Fibroblast of lung (primary cell): ENCODE data around the gene LYPD6B.

Experiments
- CTCF ChIP-seq, 2 donors: IDR thresholded peaks in 1 of 2; conservative IDR thresholded peaks in 1 of 2; 1 replicate in 1 of 2; 2 replicates in 1 of 2; pipeline ENCODE4 v1.5.1; 2011 to 2012; ENCODE audit warnings: low read length in 2 of 2, control low read depth in 1 of 2, inconsistent platforms in 1 of 2, low read depth in 1 of 2, mild to moderate bottlenecking in 1 of 2
- EZH2 ChIP-seq: IDR thresholded peaks from 2 replicates; pipeline ENCODE4 v1.5.1; 2012; ENCODE audit warnings: low read length, control low read depth, mild to moderate bottlenecking; ENCODE audit errors: missing control alignments

DNA sequence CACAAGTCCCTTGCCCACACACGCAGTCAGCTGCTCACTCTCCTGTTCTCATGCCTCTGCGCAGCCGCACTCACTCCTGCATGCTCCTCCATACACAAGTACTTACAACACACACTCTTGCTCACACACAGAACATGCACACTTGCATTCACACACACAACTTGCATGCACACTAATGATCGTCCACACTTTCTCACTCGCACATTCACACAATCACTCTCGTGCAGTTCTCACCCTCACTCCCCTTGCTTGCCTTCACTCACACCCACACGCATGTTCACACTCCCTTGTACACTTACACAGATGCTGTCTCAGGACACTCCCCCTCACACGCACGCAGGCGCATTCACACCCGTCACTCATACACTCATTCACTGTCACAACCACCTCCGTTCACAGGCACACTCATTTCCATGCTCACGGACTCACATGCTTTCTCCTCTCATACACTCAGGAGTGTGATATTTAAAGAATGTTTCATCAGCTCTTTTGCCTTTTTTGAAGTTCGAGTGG, 36.1 kb upstream of the LYPD6B start:
- TF ChIP-seq CTCF (conservative IDR thresholded peaks at IDR 0.05 in 1 of 2, IDR thresholded peaks at IDR 0.05 in 1 of 2; ENCODE audit: low read depth in 1 of 2, low read length in 2 of 2) (no peak), EZH2 (no peak)
